GM12878 (cell line): ENCODE measurements around the gene NEB. TPM values are rescaled to one million over a fixed set of nuclear protein-coding genes. Genes with fewer than 3 reads are reported as not detected.

ENCODE experiments used
- ATAC-seq: fragments of 200-7000 bp; cut with Tn5 transposase; 3 replicates; pipeline ENCODE4 v1.9.1; 2020; ENCODE audit warnings: mild to moderate bottlenecking, moderate library complexity
- BruUV-seq: library from RNA; stranded (reverse); fragments of 400-500 nt; replicated peaks from 2 replicates; lab custom pipeline; 2021; lab: Mats Ljungman, UMichigan
- CTCF ChIA-PET: fragments of 300-600 bp; sonication (Branson Sonifier 250); formaldehyde crosslinking; extraction: SDS; loops from one replicate; lab custom pipeline; 2021; ENCODE audit warnings: inconsistent platforms; lab: Yijun Ruan, JAX
- POLR2A ChIA-PET: fragments of 350-600 bp; formaldehyde crosslinking; extraction: SDS; loops from one replicate; lab custom pipeline; 2021; ENCODE audit warnings: inconsistent platforms; lab: Charles Lee
- RAD21 ChIA-PET: fragments of 300-600 bp; sonication (Branson Sonifier 250); formaldehyde crosslinking; loops from one replicate; lab custom pipeline; 2023; ENCODE audit warnings: antibody characterized with exemption; ENCODE audit not compliant: unreplicated experiment; lab: Charles Lee
- SMC1A ChIA-PET: fragments of 300-600 bp; sonication (Branson Sonifier 250); formaldehyde crosslinking; loops from one replicate; lab custom pipeline; 2023; ENCODE audit not compliant: unreplicated experiment, uncharacterized antibody; lab: Charles Lee
- DNase-seq: peaks from one replicate; pipeline ENCODE4 v3.0.0-alpha.2; 2011; ENCODE audit warnings: low read depth, low spot score
- FAIRE-seq: peaks from 3 replicates; lab custom pipeline; 2011; peaks lifted over from hg19 to GRCh38; lab: Jason Lieb, UNC
- H2AFZ ChIP-seq: 2 replicates; pipeline ENCODE4 v1.6.0; 2011; ENCODE audit warnings: low read depth, low read length, control low read depth; ENCODE audit not compliant: control insufficient read depth
- H3K27ac ChIP-seq: 2 replicates; pipeline ENCODE4 v1.5.1; 2011; ENCODE audit warnings: control low read depth; ENCODE audit not compliant: control insufficient read depth, insufficient read depth
- H3K27me3 ChIP-seq, 2 experiments: replicated peaks in 1 of 2; 2 replicates each; pipeline versions ENCODE4 v1.6.0 to v1.6.1; 2011; ENCODE audit warnings: low read length in 1 of 2; ENCODE audit not compliant: control insufficient read depth in 2 of 2, insufficient read depth in 2 of 2
- H3K36me3 ChIP-seq, 2 experiments: 2 replicates each; pipeline ENCODE4 v1.5.1; 2011; ENCODE audit warnings: low read length in 1 of 2; ENCODE audit not compliant: control insufficient read depth in 2 of 2, insufficient read depth in 2 of 2
- H3K4me1 ChIP-seq: 2 replicates; pipeline ENCODE4 v1.6.1; 2011; ENCODE audit warnings: mild to moderate bottlenecking, low read length, moderate library complexity, mixed read lengths; ENCODE audit not compliant: control insufficient read depth, insufficient read depth
- H3K4me2 ChIP-seq: 2 replicates; pipeline ENCODE4 v1.6.0; 2011; ENCODE audit warnings: control low read depth; ENCODE audit not compliant: control insufficient read depth, insufficient read depth
- H3K4me3 ChIP-seq: fragments of 200-600 bp; sonication (generic); 2 replicates; pipeline ENCODE4 v1.5.1; 2016
- H3K79me2 ChIP-seq: 2 replicates; pipeline ENCODE4 v1.6.0; 2011; ENCODE audit warnings: low read length; ENCODE audit not compliant: control insufficient read depth, insufficient read depth
- H3K9ac ChIP-seq: 2 replicates; pipeline ENCODE4 v1.8.0; 2011; ENCODE audit warnings: low read length, control low read depth, mixed read lengths; ENCODE audit not compliant: control insufficient read depth, insufficient read depth
- H3K9me3 ChIP-seq: replicated peaks from 3 replicates; pipeline ENCODE4 v1.5.1; 2011; ENCODE audit warnings: mild to moderate bottlenecking, low read length; ENCODE audit not compliant: control insufficient read depth, insufficient read depth
- H4K20me1 ChIP-seq: 2 replicates; pipeline ENCODE4 v1.6.0; 2011; ENCODE audit not compliant: control insufficient read depth, insufficient read depth
- CHD2 ChIP-seq: IDR thresholded peaks from 2 replicates; pipeline ENCODE4 v1.6.1; 2011; ENCODE audit warnings: low read depth, low read length, improper control_type of control experiment, borderline replicate concordance
- EGR1 ChIP-seq, 2 experiments: IDR thresholded peaks; 1 replicate in 1 of 2; 2 replicates in 1 of 2; pipeline ENCODE4 v1.6.1; 2011 to 2012; ENCODE audit warnings: low read depth in 2 of 2, low read length in 2 of 2, borderline replicate concordance in 1 of 2, mild to moderate bottlenecking in 1 of 2, moderate library complexity in 1 of 2
- GABPA ChIP-seq: IDR thresholded peaks from 2 replicates; pipeline ENCODE4 v1.6.1; 2014; ENCODE audit warnings: antibody characterized with exemption, low read depth, mild to moderate bottlenecking, inconsistent platforms
- GATAD2B ChIP-seq: fragments of 450-650 bp; conservative IDR thresholded peaks from 2 replicates; pipeline ENCODE4 v1.6.1; 2017; ENCODE audit warnings: low read depth, mild to moderate bottlenecking, moderate library complexity
- IKZF1 ChIP-seq: fragments of 450-650 bp; conservative IDR thresholded peaks from 2 replicates; pipeline ENCODE4 v1.6.1; 2017; ENCODE audit warnings: antibody characterized with exemption, mild to moderate bottlenecking
- MTA2 ChIP-seq: fragments of 450-650 bp; IDR thresholded peaks from 2 replicates; pipeline ENCODE4 v1.6.1; 2016; ENCODE audit warnings: low read depth, mild to moderate bottlenecking, moderate library complexity
- NFYB ChIP-seq: IDR thresholded peaks from 2 replicates; pipeline ENCODE4 v1.6.1; 2011; ENCODE audit warnings: low read depth, mild to moderate bottlenecking, low read length, improper control_type of control experiment, moderate library complexity; ENCODE audit not compliant: insufficient read depth
- NR2C2 ChIP-seq: IDR thresholded peaks from 2 replicates; pipeline ENCODE4 v1.6.1; 2011; ENCODE audit warnings: borderline replicate concordance, low read depth; ENCODE audit not compliant: control insufficient read depth, insufficient read length
- POLR2AphosphoS2 ChIP-seq: IDR thresholded peaks from 2 replicates; pipeline ENCODE4 v1.6.1; 2011; ENCODE audit warnings: low read depth, mild to moderate bottlenecking, low read length, improper control_type of control experiment, moderate library complexity
- POU2F2 ChIP-seq: IDR thresholded peaks from 3 replicates; pipeline ENCODE4 v1.6.1; 2011; ENCODE audit warnings: low read depth, mild to moderate bottlenecking, low read length, borderline replicate concordance
- SMAD1 ChIP-seq: fragments of 450-650 bp; IDR thresholded peaks from 2 replicates; pipeline ENCODE4 v1.6.1; 2018; ENCODE audit warnings: mild to moderate bottlenecking, low read depth; ENCODE audit not compliant: partially characterized antibody
- SMARCA5 ChIP-seq: fragments of 450-650 bp; IDR thresholded peaks from 2 replicates; pipeline ENCODE4 v1.6.1; 2017; ENCODE audit warnings: mild to moderate bottlenecking
- SP1 ChIP-seq: IDR thresholded peaks from one replicate; pipeline ENCODE4 v1.6.1; 2011; ENCODE audit warnings: low read depth, low read length
- SREBF2 ChIP-seq: IDR thresholded peaks from 2 replicates; pipeline ENCODE4 v1.6.1; 2012; ENCODE audit warnings: mild to moderate bottlenecking, low read length
- STAT1 ChIP-seq: fragments of 450-650 bp; conservative IDR thresholded peaks from 2 replicates; pipeline ENCODE4 v1.6.1; 2014; ENCODE audit warnings: antibody characterized with exemption, mild to moderate bottlenecking
- TCF3 ChIP-seq: IDR thresholded peaks from 2 replicates; pipeline ENCODE4 v1.6.1; 2012; ENCODE audit warnings: low read depth, mild to moderate bottlenecking, low read length, borderline replicate concordance; ENCODE audit not compliant: insufficient read depth
- YBX1 ChIP-seq: fragments of 450-650 bp; IDR thresholded peaks from 2 replicates; pipeline ENCODE4 v1.6.1; 2016; ENCODE audit warnings: antibody characterized with exemption
- ZNF207 ChIP-seq: fragments of 450-650 bp; IDR thresholded peaks from 2 replicates; pipeline ENCODE4 v1.6.1; 2014; ENCODE audit warnings: antibody characterized with exemption, mild to moderate bottlenecking, borderline replicate concordance
- WGBS: methylation state at CpG from one replicate; pipeline ENCODE4 v1.1.6; 2016; ENCODE audit warnings: low lambda C conversion rate; ENCODE audit not compliant: insufficient replicate concordance, insufficient coverage; ENCODE audit errors: missing lambda C conversion rate; 5-methylcytosine and 5-hydroxymethylcytosine counted together
- in situ Hi-C: fragments of 300-500 bp; cut with MboI; formaldehyde crosslinking; loops from 9 replicates; pipeline ENCODE4 v1.14.3; 2018; ENCODE audit warnings: mixed read lengths
- intact Hi-C: fragments of 100-400 bp; cut with micrococcal nuclease; formaldehyde crosslinking; loops from one replicate; pipeline ENCODE4 v1.14.2; 2022; ENCODE audit not compliant: unreplicated experiment
- polyA plus RNA-seq, 11 experiments: library from polyadenylated mRNA; depleted of rRNA in 4 of 11; unstranded in 6 of 11; stranded (reverse) in 5 of 11; fragments of >200 nt; fragmentation: Nextera tagmentation in 4 of 11; fragmentation: Illumina TruSeq in 1 of 11; extraction: Ambion mirVana in 4 of 11; extraction: Trizol in 1 of 11; gene quantifications; 1 replicate in 1 of 11; 2 replicates in 10 of 11; pipeline versions ENCODE4 v1.2.1 to v1.2.3, GENCODE V29; 2011 to 2016; ENCODE audit warnings: inconsistent platforms in 2 of 11, missing spikeins in 2 of 11, low read depth in 1 of 11
- total RNA-seq, 4 experiments: library from RNA; depleted of rRNA in 3 of 4; stranded (reverse); fragments of >200 nt in 3 of 4; fragmentation: Illumina TruSeq in 1 of 4; extraction: Trizol in 1 of 4; gene quantifications; 2 replicates each; pipeline versions ENCODE4 v1.2.1 to v1.2.3, GENCODE V29; 2013 to 2021
- TF ChIP-seq, protein P1 (sequence below): IDR thresholded peaks from 2 replicates; pipeline ENCODE4 v1.6.1; 2012; ENCODE audit warnings: low read depth, low read length, improper control_type of control experiment

NEB gene
- total and polyA plus RNA-seq, 10 of the 15 experiments (the other 5 are each of a cell fraction or from before 2014, with no cell fraction given), result 0.04 to 0.77 (median 0.12) TPM

DNA sequence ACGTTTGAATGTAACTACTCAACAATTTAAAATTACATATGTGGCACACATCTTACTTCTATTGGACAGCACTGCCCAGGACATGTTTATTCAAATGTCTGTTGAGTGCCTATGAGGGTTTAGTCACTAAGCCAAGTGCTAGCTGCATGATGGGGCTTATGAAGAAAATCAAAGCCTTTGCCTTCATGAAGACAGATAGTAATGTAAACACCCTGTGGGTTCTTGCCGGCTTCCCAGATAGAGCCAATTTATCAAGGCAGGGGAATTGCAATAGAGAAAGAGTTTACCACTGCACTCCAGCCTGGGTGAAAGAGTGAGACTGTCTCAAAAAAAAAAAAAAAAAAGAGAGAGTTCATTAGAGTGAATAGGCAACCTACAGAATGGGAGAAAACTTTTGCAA is 43.7 kb upstream of the NEB start:
- intact Hi-C loops (no loop called here), in situ Hi-C loops (no loop called here)
- Histone ChIP-seq H3K4me1 (no peaks in the 10 kb centered on the region), H3K27me3 (no peaks in the 10 kb centered on the region), H3K9ac (no peak overlapping the region), H3K27ac (no peak overlapping the region), H3K36me3 (0 out of 4 replicates have a peak, but pooled peaks cover 0 to 2% of the 10 kb centered on the region in 2 experiments), H3K79me2 (no peaks in the 10 kb centered on the region), H2AFZ (no peak overlapping the region), H3K4me2 (no peak overlapping the region), H3K9me3 (no peaks in the 10 kb centered on the region), H4K20me1 (no peaks in the 10 kb centered on the region), H3K4me3 (no peak overlapping the region)
- TF ChIP-seq SMARCA5 (no peak), EGR1 (IDR thresholded peaks at IDR 0.05; ENCODE audit: borderline replicate concordance in 1 of 2, low read depth in 2 of 2, low read length in 2 of 2) (no peak), STAT1 (no peak), IKZF1 (no peak), POU2F2 (no peak), POLR2AphosphoS2 (no peak), ZNF207 (no peak), SP1 (no peak), NFYB (no peak), YBX1 (no peak), GABPA (no peak), SMAD1 (no peak), TCF3 (no peak), MTA2 (no peak), NR2C2 (no peak), CHD2 (no peak), SREBF2 (no peak), GATAD2B (no peak)
- TF ChIP-seq, protein P1, sequence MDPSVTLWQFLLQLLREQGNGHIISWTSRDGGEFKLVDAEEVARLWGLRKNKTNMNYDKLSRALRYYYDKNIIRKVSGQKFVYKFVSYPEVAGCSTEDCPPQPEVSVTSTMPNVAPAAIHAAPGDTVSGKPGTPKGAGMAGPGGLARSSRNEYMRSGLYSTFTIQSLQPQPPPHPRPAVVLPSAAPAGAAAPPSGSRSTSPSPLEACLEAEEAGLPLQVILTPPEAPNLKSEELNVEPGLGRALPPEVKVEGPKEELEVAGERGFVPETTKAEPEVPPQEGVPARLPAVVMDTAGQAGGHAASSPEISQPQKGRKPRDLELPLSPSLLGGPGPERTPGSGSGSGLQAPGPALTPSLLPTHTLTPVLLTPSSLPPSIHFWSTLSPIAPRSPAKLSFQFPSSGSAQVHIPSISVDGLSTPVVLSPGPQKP, result no peak
- no TSS peak for BruUV-seq
- SMC1A ChIA-PET, result interaction anchor here (1.0 to 1.4 kb wide), 2 partner anchors 11 to 46 kb away, joined by 3 read pairs; no protein-coding TSS in a partner anchor
- CTCF ChIA-PET, result no interaction called here
- FAIRE-seq (no peak), DNase-seq (no peak), ATAC-seq (no peak)
- WGBS, result 97% methylated on average over 2 of the region's 2 CpGs
- RAD21 ChIA-PET, result no interaction called here
- POLR2A ChIA-PET, result no interaction called here
